ENCODE data around the gene RALY.
"Not testable (repeated sequence)": the region's sequence is repeated elsewhere in the genome, so short reads cannot be mapped to it uniquely, and the experiment has no call there.

RALY gene

DNA sequence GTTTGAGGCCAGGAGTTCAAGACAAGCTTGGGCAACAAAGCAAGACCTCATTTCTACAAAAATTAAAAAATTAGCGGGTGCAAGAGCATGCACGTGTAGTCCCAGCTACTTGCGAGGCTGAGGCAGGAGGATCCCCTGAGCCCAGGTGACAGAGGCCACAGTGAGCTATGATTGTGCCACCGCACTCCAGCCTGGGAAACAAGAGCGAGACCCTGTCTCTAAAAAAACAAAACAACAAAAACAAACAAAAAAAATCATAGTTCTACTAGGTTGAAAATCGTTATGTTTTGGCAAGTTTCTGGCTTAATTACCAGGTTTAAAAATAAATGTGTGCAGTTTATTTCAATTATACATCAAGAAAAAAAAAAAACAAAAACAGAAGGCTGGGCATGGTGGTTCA lies 115.7 kb downstream of the RALY start:
- no peak for DNase-seq (ENCODE audit: low spot score)

DNA sequence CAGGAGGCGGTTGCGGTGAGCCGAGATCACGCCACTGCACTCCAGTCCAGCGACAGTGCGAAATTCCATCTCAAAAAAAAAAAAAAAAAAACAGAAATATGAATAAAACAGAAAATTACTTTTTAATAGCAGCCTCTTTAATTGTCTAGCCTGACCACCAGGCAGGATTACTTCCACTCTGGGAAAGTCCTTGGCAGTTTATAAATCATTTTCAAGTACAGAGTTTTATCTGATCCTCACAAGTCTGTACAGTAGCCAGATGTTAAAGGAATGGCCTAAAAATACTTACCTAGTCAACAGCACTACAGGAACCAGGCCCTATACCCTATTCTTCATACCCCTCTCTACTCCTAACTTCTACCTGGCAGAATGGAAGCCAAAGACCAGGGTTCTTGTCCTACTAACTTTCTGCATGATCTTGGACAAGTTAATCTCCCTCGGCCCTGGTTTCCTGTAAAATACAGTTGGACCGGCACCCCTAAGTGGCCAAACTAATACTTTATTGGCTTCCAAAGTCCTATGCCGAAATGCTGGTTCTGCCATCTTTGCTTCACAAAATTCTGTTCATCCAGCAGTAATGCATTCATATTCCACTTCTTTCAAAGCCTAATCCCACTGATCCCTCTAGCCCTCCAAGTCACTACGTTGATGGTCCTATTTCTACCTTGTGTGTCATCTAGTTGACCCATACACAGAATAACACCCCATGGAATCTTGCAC lies 116.5 kb downstream of the RALY start:
- no peak for DNase-seq (ENCODE audit: low spot score)

DNA sequence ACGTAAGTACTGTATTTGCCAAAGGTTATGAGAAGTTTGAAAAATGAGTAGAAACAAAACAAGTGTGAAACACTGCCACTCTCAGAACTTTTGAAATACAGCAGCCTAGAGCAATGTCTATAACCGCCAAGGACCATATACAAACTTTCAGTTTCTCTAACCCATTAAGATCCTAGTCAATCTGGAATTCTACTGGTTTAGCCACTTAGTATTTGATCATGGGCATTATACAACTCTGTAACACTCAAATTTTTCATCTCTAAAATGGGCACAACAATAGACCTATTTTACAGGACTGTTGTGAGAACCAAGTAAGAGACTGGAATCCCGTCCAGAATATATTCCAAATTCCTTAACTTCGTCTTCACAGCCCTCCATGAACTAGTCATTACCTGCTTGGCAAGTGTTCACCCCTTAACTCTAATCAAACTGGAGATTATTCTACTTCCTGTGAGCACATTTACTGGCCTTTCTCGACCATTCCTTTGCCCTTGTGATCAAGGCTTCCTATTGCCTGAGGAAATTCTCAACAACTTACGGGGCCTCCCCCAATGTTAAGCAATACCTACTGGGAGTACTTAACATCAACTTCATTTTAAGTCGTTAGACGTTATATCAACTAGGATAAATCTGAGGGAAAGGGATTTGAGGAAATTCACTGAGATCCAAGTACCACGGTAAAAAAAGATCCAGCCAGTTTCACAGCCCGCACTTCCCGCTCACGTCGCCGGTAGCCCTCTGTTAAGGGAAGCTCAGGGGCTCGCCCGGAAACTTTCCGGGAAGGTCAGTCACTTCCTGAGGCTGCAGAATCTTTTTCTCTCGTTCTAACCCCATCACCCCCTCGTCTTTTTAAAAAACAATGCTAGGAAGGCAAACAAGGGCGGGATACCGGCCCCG lies 117.3 kb downstream of the RALY start:
- no peak for DNase-seq (ENCODE audit: low spot score)

DNA sequence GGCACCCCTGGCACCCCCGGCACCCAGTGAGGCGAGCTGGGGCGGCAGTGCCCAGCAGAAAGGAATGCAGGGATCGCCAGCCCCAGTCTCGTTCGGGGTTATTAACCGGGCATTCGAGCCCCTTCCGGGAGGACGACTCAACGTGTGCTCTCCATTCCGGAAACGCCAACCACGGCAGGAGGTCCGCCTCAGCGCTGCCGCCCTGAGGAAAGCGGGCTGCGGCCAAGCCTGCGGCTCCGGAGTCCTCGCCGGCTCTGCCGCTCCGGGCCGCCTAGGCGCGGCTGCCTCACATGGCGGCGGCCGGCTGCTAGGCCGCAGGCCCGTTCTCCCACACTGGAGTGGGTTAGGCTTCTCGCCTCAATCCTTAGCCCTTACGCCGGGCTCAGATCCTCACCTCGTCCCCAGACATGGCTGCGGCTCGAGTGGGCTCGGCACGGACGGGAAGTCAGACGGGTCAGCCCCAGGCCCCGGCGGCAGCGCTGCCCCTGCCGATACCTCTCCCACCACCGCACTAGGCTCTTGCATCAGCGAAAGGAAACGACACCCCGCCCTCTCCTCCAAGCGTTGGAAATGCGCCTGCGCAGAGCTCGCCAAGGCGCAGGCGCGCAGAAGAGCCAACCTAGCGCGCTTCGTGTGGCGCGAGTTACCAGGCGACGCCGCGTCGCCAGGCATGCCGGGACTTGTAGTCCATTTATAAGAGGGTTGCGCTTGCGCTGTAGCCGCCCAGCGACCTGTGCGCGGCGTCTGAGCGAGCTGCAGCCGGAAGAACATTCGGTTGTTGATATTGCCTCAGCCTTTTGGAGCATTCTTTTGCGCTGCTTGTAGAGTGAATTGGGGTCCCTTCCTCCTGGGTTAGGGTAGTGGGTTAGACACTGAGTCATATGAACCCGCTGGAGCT lies 118.2 kb downstream of the RALY start, which contains the start of gene EIF2S2:
TSS of gene EIF2S2 (minus strand) at position 542 of the 898 bp plus-strand sequence. CDS start at position 409, 133 bp downstream.
- peak; percentile 98 for DNase-seq (ENCODE audit: low spot score)

DNA sequence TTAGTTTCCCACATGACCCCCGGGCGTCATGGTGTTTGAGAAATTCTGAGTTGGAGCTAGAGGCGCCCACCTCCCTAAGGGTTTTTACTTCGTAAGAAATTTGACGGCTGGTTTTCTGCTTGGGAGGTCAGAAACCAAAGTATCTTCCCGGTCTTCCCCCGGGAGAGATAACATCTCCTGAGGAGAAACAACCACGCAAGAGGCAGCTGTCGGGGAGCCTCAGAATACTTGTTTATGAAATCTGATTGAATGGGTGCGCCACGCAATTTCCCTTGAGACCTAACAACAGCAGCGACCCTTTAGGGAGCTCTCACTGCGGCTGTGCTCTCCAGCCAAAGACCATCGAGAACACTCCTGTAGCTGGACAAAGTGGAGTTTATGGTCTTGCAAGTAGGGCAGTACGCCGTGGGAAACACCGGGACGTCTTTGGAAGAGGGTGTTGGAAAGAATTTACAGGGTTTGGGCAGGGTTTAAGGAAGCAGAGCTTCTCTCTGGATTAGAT lies 118.9 kb downstream of the RALY start:
- no peak for DNase-seq (ENCODE audit: low spot score)

DNA sequence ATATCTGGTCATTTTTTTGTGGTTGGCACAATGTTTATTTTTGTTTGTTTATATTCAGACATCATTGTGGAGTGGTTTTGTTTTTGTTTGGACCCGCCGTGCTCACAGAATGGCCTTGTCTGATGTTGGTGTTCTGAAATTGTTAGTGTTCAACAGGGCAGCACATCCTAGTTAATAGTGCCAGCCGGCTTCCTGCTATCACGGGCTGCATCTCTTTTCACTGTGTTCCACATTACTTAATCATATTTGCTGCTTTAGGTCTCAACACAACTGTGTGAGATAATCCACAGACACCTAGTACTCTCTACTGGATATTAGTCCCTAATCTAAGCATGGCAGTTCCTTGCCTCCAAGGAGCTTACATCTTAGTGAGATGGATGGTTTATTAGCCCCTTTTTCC lies 121.1 kb downstream of the RALY start:
- DNase-seq (ENCODE audit: low spot score) = no peak

DNA sequence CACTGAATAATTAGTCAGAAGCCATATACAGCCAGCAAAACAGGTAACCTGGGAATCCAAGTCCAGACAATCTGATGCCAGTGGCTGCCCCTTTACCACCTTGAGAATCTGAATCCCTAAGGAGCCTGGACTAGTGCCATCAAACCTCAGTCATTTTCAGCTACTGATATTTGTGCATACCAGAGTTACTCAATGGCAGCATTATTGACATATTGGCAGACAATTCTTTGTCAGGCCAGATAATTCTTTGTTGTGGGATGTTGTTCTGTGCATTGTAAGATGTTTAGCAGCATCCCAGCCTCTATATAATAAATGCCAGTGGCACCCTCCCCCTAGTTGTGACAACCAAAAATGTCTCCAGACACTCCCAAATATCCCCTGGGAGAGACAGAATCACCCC lies 121.5 kb downstream of the RALY start:
- no peak for DNase-seq (ENCODE audit: low spot score)

DNA sequence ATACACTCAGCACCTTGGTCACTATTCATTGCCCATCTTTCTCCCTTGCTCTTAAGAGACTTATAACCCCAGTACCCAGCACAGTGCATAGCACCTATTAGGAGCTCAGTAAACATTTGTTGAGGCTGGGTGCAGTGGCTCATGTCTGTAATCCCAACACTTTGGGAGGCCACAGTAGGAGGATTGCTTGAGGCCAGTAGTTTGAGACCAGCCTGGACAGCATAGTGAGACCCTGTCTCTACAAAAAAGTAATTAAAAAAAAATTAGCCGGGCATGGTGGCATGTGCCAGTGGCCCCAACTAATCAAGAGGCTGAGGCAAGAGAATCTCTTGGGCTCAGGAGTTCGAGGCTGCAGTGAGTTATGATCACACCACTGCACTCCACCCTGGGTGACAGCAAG lies 126.5 kb downstream of the RALY start:
- no peak for DNase-seq (ENCODE audit: low spot score)

DNA sequence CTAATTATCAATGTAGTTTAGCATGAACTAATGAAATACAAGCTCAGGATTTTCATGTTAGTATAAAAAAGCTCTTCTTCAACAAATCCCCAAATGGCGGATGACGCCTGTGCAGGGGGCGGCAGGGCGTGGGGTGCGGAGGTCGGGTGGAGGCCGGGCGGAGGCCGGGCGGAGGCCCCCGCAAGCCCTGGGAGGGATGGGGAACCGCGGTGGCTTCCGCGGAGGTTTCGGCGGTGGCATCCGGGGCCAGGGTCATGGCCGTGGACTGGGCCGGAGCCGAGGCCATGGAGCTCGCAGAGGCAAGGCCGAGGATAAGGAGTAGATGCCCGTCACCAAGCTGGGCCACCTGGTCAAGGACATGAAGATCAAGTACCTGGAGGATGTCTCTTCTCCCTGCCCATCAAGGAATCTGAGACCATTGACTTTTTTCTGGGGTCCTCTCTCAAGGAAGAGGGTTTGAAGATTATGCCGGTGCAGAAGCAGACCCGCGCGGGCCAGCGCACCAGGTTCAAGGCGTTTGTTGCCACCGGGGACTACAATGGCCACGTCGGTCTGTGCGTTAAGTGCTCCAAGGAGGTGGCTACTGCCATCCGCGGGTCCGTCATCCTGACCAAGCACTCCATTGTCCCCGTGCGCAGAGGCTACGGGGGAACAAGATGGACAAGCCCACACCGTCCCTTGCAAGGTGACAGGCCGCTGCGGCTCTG lies 128.7 kb downstream of the RALY start:
- DNase-seq (ENCODE audit: low spot score) = no peak

DNA sequence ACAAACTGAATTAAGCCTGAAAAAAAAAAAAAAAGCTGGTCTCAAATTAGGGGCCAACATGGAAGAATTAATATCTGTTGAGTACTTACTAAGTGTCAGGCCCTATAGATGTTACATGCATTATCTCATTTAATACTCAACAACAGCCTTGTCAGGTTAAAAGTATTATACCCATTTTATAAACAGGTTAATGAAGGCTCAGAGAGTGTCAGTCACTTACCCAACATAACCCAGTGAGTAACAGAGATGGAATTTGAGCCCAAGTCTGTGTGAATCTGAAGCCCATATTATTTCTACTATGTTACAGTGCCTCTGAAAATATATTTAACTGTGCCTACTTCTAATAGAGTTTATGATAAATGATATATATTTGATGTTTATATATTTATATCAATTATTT lies 129.6 kb downstream of the RALY start:
- no peak for DNase-seq (ENCODE audit: low spot score)

DNA sequence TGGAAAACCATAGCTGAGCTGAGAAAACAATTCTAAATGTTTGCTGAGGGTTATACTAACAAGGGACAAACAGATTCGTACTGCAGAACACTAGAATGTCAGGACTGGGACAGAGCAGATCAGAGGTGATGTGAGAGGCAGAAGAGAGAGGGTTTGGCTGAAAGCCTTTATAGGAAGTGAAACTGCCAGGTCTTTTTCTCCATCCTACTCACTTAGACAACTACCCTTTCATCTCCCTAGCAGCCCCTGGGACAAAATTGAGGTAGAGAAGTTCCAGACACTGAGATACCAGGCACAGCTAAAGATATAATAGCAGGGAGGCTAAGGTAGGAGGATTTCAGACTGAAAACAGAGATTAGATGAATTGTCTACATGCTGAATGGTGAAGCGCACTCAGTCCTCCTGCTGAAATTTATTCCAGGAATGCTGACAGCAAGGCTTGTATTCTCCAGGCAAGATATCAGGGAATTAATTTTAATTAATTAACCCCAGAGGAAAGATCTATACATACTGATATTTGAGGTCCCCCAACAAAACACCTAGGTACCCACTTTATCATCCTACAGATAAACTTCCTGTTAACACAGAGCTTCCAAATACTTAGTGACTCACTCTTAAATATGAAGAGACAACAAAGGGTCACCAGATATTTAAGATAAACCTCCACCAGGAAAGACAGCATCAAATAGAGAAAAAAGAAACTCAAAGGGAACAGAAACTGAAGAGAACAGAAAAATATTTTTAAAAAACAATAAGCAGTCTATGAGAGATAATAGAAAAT lies 130.9 kb downstream of the RALY start:
- no peak for DNase-seq (ENCODE audit: low spot score)

DNA sequence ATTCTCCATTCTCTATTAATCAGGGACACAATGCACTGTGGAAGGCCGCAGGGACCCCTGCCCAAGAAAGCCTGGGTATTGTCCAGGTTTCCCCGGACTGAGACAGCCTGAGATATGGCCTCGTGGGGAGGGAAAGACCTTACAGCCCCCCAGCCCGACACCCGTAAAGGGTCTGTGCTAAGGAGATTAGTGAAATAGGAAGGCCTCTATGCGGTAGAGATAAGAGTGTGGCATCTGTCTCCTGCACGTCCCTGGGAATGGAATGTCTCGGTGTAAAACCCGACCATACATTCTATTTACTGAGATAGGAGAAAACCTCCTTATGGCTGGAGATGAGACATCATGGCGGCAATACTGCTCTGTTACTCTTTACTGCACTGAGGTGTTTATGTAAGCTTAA lies 134.1 kb downstream of the RALY start:
- DNase-seq (ENCODE audit: low spot score) = no peak

DNA sequence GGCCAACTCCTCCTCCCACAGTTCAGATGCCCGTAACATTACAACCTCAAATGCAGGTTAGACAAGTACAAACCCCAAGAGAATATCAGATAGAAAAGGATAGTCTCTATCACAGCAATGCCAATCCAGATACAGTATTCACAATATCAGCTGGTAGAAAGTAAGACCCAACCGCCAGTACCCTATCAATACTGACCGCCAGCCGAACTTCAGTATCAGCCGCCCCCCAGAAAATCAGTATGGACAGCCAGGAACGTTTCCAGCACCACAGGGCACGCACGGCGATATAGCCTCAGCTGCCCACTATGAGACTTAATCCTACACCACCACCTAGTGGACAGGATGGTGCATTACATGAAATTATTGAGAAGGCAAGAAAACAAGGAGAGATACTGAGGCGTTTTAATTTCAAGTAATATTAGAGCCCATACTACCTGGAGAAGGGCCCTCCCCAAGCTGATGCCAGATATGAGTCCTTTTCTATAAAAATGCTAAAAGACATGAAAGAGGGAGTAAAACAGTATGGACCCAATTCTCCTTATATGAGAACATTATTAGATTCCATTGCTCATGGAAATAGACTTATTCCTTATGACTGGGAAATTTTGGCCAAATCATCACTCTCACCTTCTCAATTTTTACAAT lies 135.9 kb downstream of the RALY start:
- peak; percentile 67 for DNase-seq (ENCODE audit: low spot score)

DNA sequence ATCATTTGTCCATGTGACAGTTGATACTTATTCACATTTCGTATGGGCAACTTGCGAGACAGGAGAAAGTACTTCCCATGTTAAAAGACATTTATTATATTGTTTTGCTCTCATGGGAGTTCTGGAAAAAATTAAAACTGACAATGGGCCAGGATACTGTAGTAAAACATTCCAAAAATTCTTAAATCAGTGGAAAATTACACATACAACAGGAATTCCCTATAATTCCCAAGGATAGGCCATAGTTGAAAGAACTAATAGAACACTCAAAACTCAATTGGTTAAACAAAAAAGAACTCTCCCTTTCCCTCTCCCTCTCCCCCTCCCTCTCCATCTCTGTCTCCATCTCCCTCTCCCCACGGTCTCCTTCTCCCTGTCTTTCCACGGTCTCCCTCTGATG lies 137.8 kb downstream of the RALY start:
- no peak for DNase-seq (ENCODE audit: low spot score)

DNA sequence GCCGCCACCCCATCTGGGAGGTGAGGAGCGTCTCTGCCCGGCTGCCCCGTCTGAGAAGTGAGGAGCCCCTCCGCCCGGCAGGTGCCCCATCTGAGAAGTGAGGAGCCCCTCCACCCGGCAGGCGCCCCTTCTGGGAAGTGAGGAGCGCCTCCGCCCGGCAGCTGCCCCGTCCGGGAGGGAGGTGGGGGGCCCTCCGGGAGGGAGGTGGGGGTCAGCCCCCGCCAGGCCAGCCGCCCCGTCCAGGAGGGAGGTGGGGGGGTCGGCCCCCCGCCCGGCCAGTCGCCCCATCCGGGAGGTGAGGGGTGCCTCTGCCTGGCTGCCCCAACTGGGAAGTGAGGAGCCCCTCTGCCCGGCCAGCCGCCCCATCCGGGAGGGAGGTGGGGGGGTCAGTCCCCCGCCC lies 138.8 kb downstream of the RALY start:
- DNase-seq (ENCODE audit: low spot score) = not testable (repeated sequence)

DNA sequence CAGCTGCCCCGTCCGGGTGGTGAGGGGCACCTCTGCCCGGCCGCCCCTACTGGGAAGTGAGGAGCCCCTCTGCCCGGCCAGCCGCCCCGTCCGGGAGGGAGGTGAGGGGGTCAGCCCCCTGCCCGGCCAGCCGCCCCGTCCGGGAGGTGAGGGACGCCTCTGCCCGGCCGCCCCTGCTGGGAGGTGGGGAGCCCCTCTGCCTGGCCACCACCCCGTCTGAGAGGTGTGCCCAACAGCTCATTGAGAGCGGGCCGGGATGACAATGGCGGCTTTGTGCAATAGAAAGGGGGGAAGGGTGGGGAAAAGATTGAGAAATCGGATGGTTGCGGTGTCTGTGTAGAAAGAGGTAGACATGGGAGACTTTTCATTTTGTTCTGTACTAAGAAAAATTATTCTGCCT lies 139.2 kb downstream of the RALY start:
- not testable (repeated sequence) for DNase-seq (ENCODE audit: low spot score)

DNA sequence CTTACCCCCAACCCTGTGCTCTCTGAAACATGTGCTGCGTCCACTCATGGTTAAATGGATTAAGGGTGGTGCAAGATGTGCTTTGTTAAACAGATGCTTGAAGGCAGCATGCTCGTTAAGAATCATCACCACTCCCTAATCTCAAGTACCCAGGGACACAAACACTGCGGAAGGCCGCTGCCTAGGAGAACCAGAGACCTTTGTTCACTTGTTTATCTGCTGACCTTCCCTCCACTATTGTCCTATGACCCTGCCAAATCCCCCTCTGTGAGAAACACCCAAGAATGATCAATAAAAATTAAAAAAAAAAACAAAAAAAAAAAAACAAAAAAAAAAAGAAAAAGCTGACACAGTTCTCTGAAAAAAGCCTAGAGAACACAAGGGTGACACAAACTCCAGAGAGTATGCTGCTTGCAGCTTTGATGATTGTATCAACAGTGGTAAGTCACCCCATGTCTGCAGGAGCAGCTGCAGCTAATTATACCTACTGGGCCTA lies 139.7 kb downstream of the RALY start:
- not testable (repeated sequence) for DNase-seq (ENCODE audit: low spot score)

All from left forelimb (tissue), 1 donor.